Amygdala (tissue), 56 donors: ENCODE results near the gene GRID2.

ENCODE experiments used
- DNase-seq, 56 donors: peaks; one replicate each; lab custom pipeline; 2025; lab: John Stamatoyannopoulos, UW

Gene GRID2

DNA sequence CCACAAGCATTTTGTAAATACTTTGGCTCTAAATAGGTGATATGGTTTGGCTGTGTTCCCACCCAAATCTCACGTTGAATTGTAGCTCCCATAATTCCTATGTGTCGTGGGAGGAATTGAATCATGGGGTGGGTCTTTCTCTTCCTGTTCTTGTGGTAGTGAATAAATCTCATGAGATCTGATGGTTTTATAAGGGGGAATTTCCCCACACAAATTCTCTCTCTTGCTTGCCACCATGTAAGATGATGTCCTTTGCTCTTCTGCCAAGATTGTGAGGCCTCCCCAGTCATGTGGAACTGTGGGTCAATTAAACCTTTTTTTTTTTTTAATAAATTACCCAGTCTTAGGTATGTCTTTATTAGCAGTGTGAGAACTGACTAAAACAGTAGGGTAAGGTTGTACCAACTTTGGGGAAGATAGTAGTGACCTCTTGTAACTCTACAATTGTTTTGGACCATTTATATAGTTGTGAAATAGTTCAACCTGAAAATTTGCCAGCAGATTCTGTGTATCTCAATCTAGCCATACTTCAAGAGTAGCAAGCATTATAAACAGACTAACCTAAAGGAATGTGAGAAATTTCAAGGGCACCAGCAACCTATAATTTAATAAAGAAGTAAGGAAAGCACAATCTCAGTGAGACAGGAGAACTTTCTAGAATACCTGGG is 727.8 kb downstream of the GRID2 start:
- DNase-seq = no peak

DNA sequence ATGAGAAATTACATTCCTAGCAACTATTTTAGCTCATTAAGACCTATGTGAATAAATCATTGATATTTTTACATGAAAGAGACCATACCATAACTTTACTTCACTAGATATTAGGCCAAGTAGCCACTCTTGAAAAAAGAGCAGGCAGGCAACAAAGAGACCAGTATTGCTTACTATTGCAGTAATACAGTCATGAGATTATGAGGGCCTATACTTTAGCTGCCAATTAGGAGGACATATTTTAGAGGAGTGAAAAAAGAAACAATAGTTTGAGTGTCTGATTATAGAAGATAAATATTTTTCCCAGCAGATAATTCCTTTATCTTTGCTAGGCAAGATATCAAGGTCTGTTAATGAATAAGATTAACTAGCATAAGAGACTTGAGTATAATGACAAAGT is 739.0 kb downstream of the GRID2 start:
- DNase-seq = no peak

DNA sequence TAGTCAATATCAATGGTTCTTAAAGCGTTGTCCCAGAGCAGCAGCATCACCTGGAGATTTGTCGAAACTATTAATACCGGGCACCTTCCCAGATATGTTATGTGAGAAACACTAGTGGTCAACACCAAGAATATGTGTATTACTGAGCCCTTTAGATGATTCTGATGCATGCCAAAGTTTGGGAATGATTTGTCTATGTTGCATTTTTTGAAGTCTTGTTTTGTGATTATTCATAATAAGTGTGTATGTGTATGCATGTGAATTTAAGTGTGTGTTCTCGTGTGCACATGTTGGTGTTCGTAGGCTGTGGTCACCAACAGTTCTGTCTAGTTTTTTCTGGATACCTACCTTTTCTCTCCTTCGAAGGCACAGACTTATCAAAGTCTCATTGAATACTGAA is 749.4 kb downstream of the GRID2 start:
- no peak for DNase-seq

DNA sequence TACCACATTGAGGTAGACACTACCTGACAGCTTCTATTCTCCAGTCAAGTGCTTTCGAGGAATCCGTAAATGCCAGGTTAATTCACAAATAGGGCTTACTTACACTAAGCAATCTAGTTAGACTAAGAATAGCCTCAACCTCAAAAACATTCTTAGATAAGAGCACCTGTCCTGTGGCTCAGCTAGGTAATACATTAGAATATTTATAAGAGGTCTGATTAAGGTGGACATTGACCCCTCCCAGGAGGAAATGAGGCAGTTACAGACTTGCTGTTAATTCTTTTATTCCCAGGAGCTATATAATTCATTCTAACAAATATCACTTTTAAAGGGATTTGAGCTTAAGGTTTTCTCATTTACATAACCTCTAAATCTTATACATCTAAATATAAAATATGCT is 758.1 kb downstream of the GRID2 start:
- DNase-seq = no peak

DNA sequence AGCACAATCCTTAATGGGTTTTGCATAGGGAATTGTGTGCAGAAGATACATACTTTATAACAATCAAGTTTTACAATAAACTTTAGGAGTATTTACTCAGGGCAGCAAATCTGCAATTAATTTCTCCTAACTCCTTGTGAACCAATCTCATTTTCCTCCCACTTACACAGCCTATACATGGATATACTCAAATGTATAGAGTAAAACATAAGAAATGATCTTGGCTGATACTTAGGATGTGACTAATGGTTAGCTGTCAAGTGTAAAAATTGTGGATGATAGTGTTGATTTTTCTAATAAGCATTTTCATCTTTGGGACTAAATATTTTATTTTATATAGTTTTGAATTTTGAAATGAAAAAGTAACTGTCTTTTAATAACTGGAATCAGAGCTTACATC is 759.6 kb downstream of the GRID2 start:
- DNase-seq = no peak

DNA sequence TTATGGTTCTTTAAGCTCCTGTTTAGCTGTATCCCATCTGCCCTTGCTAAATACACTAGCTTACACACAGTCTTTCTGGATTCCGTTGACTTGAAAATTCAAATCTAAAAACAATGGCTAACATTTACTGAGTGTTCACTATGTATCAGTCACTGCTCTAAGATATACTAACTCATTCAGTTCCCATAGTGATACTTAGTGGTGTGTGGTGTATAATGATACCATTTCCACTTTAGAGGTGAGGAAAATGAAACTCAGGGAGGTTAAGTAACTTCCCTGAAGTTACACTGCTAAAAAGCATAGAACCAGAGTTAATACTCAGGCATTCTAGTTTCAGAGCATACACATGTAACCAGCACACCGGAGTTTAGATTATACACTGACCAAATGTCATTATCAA is 762.0 kb downstream of the GRID2 start:
- no peak for DNase-seq

DNA sequence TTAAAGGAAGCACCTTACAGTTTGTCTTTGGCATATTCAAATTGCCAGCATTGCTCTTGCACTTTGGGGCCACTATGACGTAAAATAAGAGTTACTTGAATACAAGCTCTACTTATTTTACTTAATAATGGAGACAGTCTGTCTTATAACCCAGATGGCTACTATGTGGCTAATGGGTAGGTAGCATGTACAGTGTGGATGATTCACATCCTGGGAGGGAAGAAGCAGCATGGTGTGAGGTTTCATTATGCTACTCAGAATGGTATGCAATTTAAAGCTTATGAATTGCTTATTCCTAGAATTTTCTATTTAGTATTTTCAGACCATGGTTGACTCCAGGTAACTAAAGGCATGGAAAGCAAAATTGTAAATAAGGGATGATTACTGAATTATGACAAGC is 763.0 kb downstream of the GRID2 start:
- no peak for DNase-seq

DNA sequence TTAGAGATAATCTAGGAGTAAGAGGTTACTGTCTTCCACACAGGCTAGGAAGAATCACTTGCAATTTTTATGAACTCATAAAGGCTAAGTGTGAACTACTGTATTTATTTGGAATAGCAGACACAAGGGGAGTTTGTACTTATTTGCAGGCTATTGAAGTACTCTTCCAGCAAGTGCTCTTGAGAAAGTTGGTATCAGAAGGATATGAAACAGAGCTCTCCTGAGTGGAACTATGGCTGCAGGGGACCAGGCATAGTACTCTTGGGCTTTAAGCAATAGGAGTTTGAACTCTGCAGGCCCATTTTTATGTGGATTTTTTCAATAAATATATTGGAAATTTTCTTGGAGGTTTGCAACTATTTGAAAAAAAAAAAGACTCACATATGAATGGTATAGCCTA is 768.5 kb downstream of the GRID2 start:
- no peak for DNase-seq

DNA sequence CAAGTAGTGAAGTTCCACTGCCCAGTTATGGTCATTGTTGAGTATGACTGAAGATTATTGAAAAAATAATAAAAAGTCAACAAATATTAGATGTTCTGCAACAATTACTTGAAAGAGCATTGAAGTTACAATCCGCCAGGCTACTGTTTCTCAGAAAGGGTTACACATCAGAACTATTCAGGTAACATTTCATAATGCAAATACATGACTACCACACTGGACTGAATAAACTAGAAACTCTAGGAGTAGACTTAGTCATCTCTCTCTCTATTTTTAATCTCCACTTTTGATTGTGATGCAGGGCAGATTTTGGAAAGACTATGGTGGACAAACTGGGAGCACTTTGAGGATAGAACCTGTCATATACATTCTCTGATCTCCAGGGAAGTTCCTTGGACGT is 776.5 kb downstream of the GRID2 start:
- no peak for DNase-seq

DNA sequence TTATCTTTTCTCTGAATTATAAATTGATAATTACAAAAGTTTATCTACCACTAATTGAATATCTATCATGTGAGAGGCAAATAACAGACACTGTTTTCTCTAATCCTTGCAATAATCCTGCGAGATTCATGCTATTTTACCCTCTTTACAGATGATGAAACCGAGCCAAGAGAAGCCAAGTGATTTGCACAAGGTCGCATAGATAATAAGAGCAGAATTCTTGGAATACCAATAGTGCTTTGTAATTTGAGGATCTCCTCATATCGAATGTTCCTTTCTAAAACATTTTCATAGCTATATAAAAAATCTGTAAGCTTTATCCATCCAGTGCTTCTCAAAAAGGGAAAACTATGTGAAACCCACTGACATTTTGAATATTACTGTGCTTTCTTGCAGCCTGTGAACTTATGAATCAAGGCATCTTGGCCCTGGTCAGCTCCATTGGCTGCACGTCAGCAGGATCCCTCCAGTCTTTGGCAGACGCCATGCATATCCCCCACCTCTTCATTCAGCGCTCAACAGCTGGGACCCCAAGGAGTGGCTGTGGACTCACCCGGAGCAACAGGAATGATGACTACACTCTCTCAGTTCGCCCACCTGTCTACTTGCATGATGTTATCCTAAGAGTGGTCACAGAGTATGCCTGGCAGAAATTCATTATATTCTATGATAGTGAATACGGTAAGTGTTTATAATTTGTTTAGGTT is 781.0 kb downstream of the GRID2 start:
- DNase-seq = peak in 1 of 56 donors; percentile 0

DNA sequence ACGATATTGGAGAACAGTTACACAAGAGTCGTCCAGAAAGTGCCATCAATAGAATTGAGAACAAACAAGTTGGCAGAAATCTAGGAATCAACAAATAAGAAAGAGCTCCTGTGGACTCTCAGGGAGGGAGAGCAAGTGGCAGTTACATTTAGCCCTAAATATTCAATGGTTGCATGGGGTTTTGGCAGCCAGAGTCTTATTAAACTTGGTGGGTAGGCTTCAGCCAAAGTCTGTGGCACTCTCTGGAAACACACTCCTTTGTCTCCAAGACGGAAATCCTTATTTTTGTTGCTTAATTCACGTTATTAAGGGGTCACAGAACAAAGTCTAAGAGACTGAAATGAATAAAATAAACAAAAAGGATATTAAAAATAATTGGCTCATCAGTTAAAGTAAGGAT is 782.6 kb downstream of the GRID2 start:
- DNase-seq = peak in 6 of 56 donors; percentile 0 to 35 (median 7)

DNA sequence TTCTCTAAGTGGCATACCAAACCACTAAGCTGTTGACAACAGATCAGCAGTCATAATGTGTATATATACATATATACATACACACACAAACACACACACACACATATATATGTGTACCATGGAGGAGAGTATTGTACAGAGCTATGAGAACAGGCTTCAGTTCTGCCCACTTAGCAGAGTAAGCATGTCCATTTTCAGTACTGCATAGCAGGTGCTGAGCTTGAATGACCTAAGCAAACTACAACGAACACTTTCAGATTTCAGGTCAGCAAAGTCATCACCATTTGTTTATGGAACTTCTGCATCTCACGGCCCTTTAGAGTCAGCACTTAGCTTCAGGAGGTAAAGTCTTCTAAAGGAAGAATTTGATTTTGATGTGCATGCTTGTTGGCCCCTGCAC is 789.0 kb downstream of the GRID2 start:
- DNase-seq = no peak

DNA sequence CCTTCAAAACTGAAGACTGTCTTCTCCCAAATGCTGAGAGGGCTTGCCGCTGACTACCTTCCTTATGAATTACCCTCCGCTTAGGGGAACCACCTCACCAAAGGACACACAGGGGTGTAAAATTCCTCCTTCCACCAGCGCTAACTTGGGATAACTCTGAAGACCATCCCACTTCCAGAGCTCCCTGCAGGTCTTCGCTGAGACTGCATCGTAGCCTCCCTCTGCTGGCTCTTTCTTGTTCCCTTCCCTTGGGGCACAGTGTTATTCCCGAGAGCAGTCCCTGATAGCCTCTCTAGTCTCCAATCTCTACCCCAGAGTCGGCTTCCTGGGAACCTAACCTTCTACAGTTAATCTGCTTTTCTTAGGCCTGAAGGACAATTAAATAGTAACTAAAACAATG is 799.3 kb downstream of the GRID2 start:
- no peak for DNase-seq

DNA sequence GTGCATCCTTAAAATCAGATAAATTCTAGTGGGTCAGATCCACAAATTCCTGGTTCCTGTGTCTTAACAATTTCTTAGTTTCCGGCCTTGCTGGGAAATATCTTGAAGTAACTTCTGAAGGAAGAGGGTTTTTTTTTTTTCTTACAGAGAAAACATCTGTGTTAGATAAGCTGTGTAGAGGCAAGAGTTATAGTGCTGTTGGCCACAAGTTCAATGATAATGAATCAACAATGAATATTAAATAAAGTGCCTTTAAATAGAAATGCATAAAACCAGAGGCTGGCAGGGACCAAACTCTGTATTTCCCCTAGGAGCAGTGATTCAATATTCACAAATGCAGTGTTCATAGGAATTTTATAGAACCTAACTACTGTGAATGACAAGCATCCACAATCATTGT is 812.9 kb downstream of the GRID2 start:
- DNase-seq = no peak

DNA sequence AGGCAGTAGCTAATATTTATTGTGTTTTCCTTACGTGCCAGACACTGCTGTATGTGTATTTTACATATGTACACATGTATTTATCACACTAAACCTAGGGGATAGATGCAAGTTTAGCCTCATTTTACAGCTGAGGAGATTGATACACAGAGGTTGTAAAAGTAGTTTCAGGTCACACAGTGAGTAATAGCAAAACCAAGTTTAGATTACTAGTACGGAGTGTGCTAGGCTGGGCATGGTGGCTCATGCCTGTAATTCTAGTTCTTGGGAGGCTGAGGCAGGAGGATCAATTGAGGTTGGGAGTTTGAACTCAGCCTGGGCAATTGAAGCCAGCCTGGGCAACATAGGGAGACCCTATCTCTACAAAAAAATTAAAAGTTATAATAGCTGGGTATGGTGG is 823.7 kb downstream of the GRID2 start:
- DNase-seq = no peak

DNA sequence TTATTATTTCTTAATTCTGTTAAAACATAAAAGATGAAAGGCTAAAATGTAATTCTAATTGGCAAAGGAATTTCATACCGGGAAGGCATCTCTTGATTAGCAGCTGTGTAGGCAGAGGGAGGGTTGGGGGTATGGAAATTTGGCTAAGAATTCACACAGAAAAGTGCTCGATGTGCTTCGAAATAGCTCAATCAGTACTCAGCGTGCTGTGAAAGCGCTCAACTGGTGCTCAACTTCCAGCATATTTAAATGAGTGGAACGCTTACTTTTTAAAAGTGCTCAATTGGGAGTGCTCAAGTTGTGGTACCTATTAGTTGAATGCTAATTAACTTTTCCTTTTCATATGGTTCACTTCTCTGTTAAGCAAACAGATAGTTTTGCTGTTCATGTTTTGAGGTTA is 828.9 kb downstream of the GRID2 start:
- no peak for DNase-seq

DNA sequence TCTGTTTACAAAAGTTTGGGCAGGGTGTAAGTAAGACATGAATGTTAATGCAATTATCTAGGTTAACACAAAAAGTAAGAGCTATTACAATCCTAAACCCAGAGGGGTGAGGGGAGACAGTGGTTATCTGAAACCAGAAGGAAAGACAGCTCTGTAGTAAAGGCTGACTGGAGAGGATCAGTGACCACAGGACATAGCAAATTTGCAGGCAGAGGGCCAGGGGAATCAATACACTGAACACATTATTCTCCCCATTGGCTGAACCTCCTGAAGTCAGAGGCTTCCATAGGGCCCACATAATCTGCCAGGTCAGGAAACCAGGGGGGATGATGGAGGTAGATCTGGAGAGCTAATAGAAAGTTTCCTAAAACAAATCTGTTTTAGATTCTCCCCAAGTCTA is 835.4 kb downstream of the GRID2 start:
- no peak for DNase-seq

DNA sequence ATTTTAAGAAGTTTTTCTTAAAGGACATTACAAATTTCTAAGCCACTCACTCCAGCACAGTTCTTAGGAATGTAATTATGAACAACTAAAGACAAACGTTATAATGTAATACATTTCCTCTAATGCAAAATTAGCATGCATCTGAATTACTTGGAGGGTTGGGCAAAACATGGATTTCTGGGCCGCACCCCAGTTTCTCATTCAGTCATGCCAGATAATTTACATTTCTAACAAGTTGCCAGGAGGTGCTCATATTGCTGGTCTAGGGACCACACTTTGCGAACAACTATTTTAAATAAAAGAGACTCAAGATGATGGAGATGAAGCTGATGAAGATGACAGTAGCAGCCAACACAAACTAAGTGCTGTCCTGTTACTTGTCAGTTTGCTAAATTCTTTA is 840.1 kb downstream of the GRID2 start:
- DNase-seq = no peak

DNA sequence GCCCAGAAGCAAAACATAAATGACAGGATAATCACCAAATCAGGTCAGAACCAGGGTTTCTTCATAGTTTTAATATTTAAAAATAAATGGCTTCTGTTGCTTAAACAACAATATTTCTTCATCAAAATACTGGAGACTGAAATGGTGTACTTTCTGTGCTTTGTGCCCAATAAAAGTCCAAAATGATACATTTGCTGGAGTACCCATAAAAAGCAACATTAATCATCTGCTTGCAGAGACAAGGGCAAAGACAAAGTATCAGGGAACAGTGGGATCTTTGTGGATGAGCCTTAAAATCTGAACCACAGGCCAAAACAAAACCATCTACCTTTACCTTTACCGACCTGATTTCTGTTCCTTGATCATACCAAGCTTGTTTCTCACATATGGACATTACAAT is 840.9 kb downstream of the GRID2 start:
- no peak for DNase-seq

DNA sequence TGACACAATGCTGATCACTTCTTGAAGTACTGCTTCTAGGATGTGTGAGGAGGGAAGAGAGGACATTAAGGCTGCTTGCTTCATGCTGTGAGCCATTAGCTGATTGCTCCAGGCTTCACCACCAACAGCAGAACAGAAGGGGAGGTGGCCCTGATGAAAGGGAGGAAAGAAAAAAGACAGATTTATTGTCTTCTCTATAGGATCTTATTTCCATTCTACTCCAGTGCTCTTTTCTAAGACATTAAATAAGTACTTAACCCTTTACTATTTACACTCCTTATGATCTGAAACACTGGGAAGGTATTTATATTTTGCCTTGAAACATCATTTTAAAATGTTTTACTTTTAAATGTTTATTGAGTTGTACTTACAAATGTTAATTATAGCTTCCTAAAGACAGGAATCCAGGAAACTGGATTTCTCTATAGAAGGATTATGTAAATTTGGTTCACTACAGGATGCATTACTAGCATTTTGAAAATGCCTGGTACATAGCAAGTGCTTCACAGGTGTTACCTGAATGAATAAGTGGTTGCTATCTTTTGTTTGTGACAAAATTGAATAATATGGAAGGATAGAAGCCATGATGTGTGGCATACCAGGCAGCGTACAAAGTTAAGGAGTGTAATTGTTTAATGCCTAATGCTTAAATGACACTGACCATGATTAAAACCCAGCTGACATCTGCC is 843.9 kb downstream of the GRID2 start:
- DNase-seq = no peak

DNA sequence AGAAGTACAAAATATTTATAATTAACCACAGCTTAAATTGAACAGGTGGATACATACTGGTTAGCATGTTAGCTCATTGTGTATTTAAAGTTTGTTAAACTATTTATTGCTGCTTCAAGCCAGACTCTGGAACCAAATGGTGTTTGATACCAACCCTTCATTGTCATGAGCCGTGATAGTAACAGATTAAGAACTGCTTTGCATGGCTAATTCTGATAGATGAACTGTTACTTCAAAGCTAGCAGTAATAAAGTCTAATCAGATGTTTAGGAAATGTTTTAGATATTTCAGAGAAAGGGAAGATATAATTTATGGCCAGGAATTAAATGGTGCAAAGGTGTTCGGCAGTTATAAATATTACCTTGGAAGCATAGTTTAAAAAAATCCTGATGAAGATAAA is 848.7 kb downstream of the GRID2 start:
- DNase-seq = no peak

DNA sequence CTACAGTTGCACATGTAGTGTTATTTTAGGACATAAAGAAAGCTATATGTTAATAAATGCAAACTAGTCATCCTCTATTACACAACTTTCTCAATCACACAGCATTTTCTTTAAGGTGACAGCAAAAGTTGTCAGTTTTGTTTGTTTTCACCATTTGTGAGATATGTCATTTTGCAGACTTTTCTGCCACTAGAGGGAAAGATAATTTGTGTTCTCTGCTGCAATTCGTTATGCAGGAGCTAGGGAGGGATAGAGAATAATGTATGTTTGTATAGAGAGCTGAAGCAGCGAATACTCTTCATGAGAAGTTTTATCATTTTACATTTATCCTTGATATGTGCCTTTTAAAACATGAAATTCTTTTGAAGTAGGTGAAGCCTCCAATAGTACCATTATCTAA is 854.2 kb downstream of the GRID2 start:
- no peak for DNase-seq
